HEK293 (cell line): ENCODE data around the gene CDCP1.

Experiments
- BCL11B ChIP-seq: fragments of 450-650 bp; formaldehyde crosslinking; IDR thresholded peaks from 2 replicates; pipeline ENCODE4 v1.5.1; 2016; ENCODE audit warnings: low read depth, missing biosample characterization, missing genetic modification characterization
- FEZF1 ChIP-seq: fragments of 450-650 bp; formaldehyde crosslinking; IDR thresholded peaks from 2 replicates; pipeline ENCODE4 v1.5.1; 2016; ENCODE audit warnings: missing biosample characterization, missing genetic modification characterization
- KLF1 ChIP-seq: fragments of 450-650 bp; formaldehyde crosslinking; IDR thresholded peaks from 2 replicates; pipeline ENCODE4 v1.5.1; 2016; ENCODE audit warnings: missing biosample characterization, missing genetic modification characterization
- MYNN ChIP-seq: fragments of 450-650 bp; formaldehyde crosslinking; IDR thresholded peaks from 2 replicates; pipeline ENCODE4 v1.5.1; 2016; ENCODE audit warnings: missing biosample characterization, missing genetic modification characterization, borderline replicate concordance
- OSR2 ChIP-seq: fragments of 450-650 bp; formaldehyde crosslinking; IDR thresholded peaks from 2 replicates; pipeline ENCODE4 v1.5.1; 2016; ENCODE audit warnings: missing biosample characterization, missing genetic modification characterization
- PRDM1 ChIP-seq: fragments of 450-650 bp; formaldehyde crosslinking; IDR thresholded peaks from 2 replicates; pipeline ENCODE4; 2016; ENCODE audit warnings: missing biosample characterization, missing genetic modification characterization
- ZBTB20 ChIP-seq: fragments of 450-650 bp; formaldehyde crosslinking; IDR thresholded peaks from 2 replicates; pipeline ENCODE4 v1.5.1; 2016; ENCODE audit warnings: missing biosample characterization, missing genetic modification characterization
- ZFP3 ChIP-seq: fragments of 450-650 bp; formaldehyde crosslinking; IDR thresholded peaks from 2 replicates; pipeline ENCODE4 v1.5.1; 2016; ENCODE audit warnings: low read depth, missing biosample characterization, missing genetic modification characterization
- ZNF121 ChIP-seq: fragments of 450-650 bp; formaldehyde crosslinking; IDR thresholded peaks from 2 replicates; pipeline ENCODE4 v1.5.1; 2016; ENCODE audit warnings: missing biosample characterization, missing genetic modification characterization
- ZNF2 ChIP-seq: fragments of 450-650 bp; formaldehyde crosslinking; IDR thresholded peaks from 2 replicates; pipeline ENCODE4 v1.5.1; 2016; ENCODE audit warnings: missing biosample characterization, missing genetic modification characterization
- ZNF202 ChIP-seq: fragments of 450-650 bp; formaldehyde crosslinking; IDR thresholded peaks from 2 replicates; pipeline ENCODE4 v1.5.1; 2016; ENCODE audit warnings: missing biosample characterization, missing genetic modification characterization, borderline replicate concordance
- ZNF23 ChIP-seq: fragments of 450-650 bp; formaldehyde crosslinking; IDR thresholded peaks from 2 replicates; pipeline ENCODE4 v1.5.1; 2016; ENCODE audit warnings: missing biosample characterization, missing genetic modification characterization, borderline replicate concordance
- ZNF324 ChIP-seq: fragments of 450-650 bp; formaldehyde crosslinking; IDR thresholded peaks from 2 replicates; pipeline ENCODE4 v1.5.1; 2016; ENCODE audit warnings: missing biosample characterization, missing genetic modification characterization
- ZNF501 ChIP-seq: fragments of 450-650 bp; formaldehyde crosslinking; IDR thresholded peaks from 2 replicates; pipeline ENCODE4 v1.5.1; 2016; ENCODE audit warnings: missing biosample characterization, missing genetic modification characterization
- ZNF560 ChIP-seq: fragments of 450-650 bp; formaldehyde crosslinking; IDR thresholded peaks from 2 replicates; pipeline ENCODE4 v1.5.1; 2017; ENCODE audit warnings: missing biosample characterization, missing genetic modification characterization, borderline replicate concordance
- ZNF596 ChIP-seq: fragments of 450-650 bp; IDR thresholded peaks from 2 replicates; pipeline ENCODE4 v1.5.0; 2018; ENCODE audit warnings: missing biosample characterization, mild to moderate bottlenecking, missing genetic modification characterization, moderate library complexity
- ZNF624 ChIP-seq: fragments of 450-650 bp; formaldehyde crosslinking; IDR thresholded peaks from 2 replicates; pipeline ENCODE4 v1.5.1; 2017; ENCODE audit warnings: missing biosample characterization, missing genetic modification characterization
- ZNF660 ChIP-seq: fragments of 450-650 bp; IDR thresholded peaks from 2 replicates; pipeline ENCODE4 v1.5.1; 2018; ENCODE audit warnings: missing biosample characterization, mild to moderate bottlenecking, missing genetic modification characterization
- ZNF670 ChIP-seq: fragments of 450-650 bp; formaldehyde crosslinking; IDR thresholded peaks from 2 replicates; pipeline ENCODE4 v1.5.1; 2016; ENCODE audit warnings: missing biosample characterization, missing genetic modification characterization, low read depth
- ZNF76 ChIP-seq: fragments of 450-650 bp; formaldehyde crosslinking; IDR thresholded peaks from 2 replicates; pipeline ENCODE4; 2016; ENCODE audit warnings: low read depth, missing biosample characterization, missing genetic modification characterization, borderline replicate concordance
- ZNF830 ChIP-seq: fragments of 450-650 bp; IDR thresholded peaks from 2 replicates; pipeline ENCODE4 v1.5.0; 2018; ENCODE audit warnings: missing biosample characterization, missing genetic modification characterization, low read depth, mild to moderate bottlenecking, moderate library complexity
- ZNF837 ChIP-seq: fragments of 450-650 bp; formaldehyde crosslinking; IDR thresholded peaks from 2 replicates; pipeline ENCODE4 v1.5.1; 2016; ENCODE audit warnings: missing biosample characterization, missing genetic modification characterization
- ZXDB ChIP-seq: fragments of 450-650 bp; formaldehyde crosslinking; IDR thresholded peaks from 2 replicates; pipeline ENCODE4 v1.5.1; 2016; ENCODE audit warnings: missing biosample characterization, missing genetic modification characterization
- TF ChIP-seq, protein P1 (sequence below): fragments of 450-650 bp; formaldehyde crosslinking; IDR thresholded peaks from 2 replicates; pipeline ENCODE4 v1.5.1; 2016; ENCODE audit warnings: missing biosample characterization, missing genetic modification characterization
- TF ChIP-seq, protein P2 (sequence below): fragments of 450-650 bp; formaldehyde crosslinking; IDR thresholded peaks from 2 replicates; pipeline ENCODE4 v1.5.1; 2016; ENCODE audit warnings: missing biosample characterization, missing genetic modification characterization
- TF ChIP-seq, protein P3 (sequence below): fragments of 450-650 bp; formaldehyde crosslinking; IDR thresholded peaks from 2 replicates; pipeline ENCODE4 v1.5.1; 2016; ENCODE audit warnings: missing biosample characterization, missing genetic modification characterization
- TF ChIP-seq, protein P4 (sequence below): fragments of 450-650 bp; formaldehyde crosslinking; optimal IDR thresholded peaks from 2 replicates; pipeline ENCODE3; 2016; ENCODE audit warnings: missing biosample characterization, mild to moderate bottlenecking, missing genetic modification characterization
- TF ChIP-seq, protein P5 (sequence below): fragments of 450-650 bp; formaldehyde crosslinking; IDR thresholded peaks from 2 replicates; pipeline ENCODE4 v1.5.1; 2017; ENCODE audit warnings: missing biosample characterization, missing genetic modification characterization

The CDCP1 gene

DNA sequence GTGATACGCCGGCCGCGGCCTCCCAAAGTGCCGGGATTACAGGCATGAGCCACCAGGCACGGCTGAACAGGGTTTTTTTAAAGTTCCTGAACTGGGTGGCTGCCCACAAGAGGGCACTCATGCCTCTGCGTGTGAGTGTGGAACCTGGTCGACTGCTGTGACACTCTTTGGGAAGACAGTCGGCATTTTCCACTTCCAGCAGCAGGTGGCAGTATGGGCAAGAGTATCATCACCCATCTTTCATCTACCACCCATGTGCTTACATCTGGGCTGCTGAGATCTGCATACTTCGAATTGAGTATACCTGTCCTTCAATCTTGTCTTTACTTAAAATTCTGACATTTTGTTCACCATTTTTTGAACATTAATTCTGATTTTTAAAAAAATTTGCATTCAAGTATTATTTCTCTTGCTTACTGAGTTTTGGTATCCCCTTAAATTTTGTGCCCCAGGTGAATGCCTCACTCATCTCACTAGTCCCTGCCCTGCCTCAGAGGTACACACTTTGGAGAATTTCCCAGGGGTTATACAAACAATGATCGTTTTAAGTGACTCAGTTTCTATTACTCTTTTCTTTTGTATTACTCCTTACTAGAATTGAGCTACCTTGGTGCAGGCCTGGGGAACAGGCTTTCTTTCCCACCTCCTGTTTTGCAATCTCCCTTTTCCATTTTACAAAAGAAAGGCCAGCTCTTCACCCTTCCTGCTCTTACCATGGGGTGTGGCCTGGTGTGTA lies 108.3 kb downstream of the CDCP1 start (continued):
- no peak for TF ChIP-seq MYNN (tag by site-specific recombination)
- no peak for TF ChIP-seq ZNF202 (tag by site-specific recombination)
- no peak for TF ChIP-seq ZFP3 (tag by site-specific recombination)
- 0 out of 2 replicates have a peak, but pooled peaks have one; percentile 45 for TF ChIP-seq ZNF501 (tag by site-specific recombination)
- peak; percentile 80 for TF ChIP-seq ZNF660 (tag by site-specific recombination)
- TF ChIP-seq ZXDB (tag by site-specific recombination): no peak
- TF ChIP-seq ZNF837: no peak
- peak; percentile 58; the same call in 1 of the 2 replicates for TF ChIP-seq ZNF2 (tag by site-specific recombination)
- TF ChIP-seq, protein P1, sequence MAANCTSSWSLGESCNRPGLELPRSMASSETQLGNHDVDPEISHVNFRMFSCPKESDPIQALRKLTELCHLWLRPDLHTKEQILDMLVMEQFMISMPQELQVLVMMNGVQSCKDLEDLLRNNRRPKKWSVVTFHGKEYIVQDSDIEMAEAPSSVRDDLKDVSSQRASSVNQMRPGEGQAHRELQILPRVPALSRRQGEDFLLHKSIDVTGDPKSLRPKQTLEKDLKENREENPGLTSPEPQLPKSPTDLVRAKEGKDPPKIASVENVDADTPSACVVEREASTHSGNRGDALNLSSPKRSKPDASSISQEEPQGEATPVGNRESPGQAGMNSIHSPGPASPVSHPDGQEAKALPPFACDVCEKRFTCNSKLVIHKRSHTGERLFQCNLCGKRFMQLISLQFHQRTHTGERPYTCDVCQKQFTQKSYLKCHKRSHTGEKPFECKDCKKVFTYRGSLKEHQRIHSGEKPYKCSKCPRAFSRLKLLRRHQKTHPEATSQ: no peak
- no peak; the same call in 1 of the 2 replicates for TF ChIP-seq ZNF324 (tag by site-specific recombination)
- TF ChIP-seq, protein P2, sequence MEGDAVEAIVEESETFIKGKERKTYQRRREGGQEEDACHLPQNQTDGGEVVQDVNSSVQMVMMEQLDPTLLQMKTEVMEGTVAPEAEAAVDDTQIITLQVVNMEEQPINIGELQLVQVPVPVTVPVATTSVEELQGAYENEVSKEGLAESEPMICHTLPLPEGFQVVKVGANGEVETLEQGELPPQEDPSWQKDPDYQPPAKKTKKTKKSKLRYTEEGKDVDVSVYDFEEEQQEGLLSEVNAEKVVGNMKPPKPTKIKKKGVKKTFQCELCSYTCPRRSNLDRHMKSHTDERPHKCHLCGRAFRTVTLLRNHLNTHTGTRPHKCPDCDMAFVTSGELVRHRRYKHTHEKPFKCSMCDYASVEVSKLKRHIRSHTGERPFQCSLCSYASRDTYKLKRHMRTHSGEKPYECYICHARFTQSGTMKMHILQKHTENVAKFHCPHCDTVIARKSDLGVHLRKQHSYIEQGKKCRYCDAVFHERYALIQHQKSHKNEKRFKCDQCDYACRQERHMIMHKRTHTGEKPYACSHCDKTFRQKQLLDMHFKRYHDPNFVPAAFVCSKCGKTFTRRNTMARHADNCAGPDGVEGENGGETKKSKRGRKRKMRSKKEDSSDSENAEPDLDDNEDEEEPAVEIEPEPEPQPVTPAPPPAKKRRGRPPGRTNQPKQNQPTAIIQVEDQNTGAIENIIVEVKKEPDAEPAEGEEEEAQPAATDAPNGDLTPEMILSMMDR: peak; percentile 89
- no peak for TF ChIP-seq ZNF624 (tag by site-specific recombination)
- no peak for TF ChIP-seq BCL11B
- TF ChIP-seq ZNF560: no peak
- TF ChIP-seq ZNF670: no peak
- TF ChIP-seq ZNF830: no peak
- TF ChIP-seq, protein P3, sequence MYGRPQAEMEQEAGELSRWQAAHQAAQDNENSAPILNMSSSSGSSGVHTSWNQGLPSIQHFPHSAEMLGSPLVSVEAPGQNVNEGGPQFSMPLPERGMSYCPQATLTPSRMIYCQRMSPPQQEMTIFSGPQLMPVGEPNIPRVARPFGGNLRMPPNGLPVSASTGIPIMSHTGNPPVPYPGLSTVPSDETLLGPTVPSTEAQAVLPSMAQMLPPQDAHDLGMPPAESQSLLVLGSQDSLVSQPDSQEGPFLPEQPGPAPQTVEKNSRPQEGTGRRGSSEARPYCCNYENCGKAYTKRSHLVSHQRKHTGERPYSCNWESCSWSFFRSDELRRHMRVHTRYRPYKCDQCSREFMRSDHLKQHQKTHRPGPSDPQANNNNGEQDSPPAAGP (tag by site-specific recombination): no peak
- no peak for TF ChIP-seq KLF1
- TF ChIP-seq ZNF121 (tag by site-specific recombination): no peak
- TF ChIP-seq FEZF1 (tag by site-specific recombination): no peak
- TF ChIP-seq ZNF23 (tag by site-specific recombination): no peak
- TF ChIP-seq, protein P4, sequence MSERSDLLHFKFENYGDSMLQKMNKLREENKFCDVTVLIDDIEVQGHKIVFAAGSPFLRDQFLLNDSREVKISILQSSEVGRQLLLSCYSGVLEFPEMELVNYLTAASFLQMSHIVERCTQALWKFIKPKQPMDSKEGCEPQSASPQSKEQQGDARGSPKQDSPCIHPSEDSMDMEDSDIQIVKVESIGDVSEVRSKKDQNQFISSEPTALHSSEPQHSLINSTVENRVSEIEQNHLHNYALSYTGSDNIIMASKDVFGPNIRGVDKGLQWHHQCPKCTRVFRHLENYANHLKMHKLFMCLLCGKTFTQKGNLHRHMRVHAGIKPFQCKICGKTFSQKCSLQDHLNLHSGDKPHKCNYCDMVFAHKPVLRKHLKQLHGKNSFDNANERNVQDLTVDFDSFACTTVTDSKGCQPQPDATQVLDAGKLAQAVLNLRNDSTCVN (tag by site-specific recombination): no peak
- no peak for TF ChIP-seq PRDM1
- TF ChIP-seq, protein P5, sequence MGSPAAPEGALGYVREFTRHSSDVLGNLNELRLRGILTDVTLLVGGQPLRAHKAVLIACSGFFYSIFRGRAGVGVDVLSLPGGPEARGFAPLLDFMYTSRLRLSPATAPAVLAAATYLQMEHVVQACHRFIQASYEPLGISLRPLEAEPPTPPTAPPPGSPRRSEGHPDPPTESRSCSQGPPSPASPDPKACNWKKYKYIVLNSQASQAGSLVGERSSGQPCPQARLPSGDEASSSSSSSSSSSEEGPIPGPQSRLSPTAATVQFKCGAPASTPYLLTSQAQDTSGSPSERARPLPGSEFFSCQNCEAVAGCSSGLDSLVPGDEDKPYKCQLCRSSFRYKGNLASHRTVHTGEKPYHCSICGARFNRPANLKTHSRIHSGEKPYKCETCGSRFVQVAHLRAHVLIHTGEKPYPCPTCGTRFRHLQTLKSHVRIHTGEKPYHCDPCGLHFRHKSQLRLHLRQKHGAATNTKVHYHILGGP (tag by site-specific recombination): no peak
- TF ChIP-seq OSR2: no peak
- peak; percentile 37; the same call in 1 of the 2 replicates for TF ChIP-seq ZBTB20 (tag by site-specific recombination)
- TF ChIP-seq ZNF76 (tag by site-specific recombination): no peak
- TF ChIP-seq ZNF596 (tag by site-specific recombination): no peak
